Ishikawa (cell line): ENCODE results near the gene RASGRP4.

Experiments
- CEBPB ChIP-seq: IDR thresholded peaks from 2 replicates; pipeline ENCODE4 v1.6.1; 2012
- CREB1 ChIP-seq: IDR thresholded peaks from 2 replicates; pipeline ENCODE4 v1.6.1; 2012; ENCODE audit warnings: low read depth
- EGR1 ChIP-seq: IDR thresholded peaks from 2 replicates; pipeline ENCODE4 v1.6.1; 2012
- EP300 ChIP-seq: IDR thresholded peaks from 2 replicates; pipeline ENCODE4 v1.6.1; 2012; ENCODE audit warnings: borderline replicate concordance
- FOXM1 ChIP-seq: IDR thresholded peaks from 2 replicates; pipeline ENCODE4 v1.6.1; 2012; ENCODE audit warnings: low read depth, borderline replicate concordance
- MAX ChIP-seq: IDR thresholded peaks from 2 replicates; pipeline ENCODE4 v1.6.1; 2012
- NFIC ChIP-seq: IDR thresholded peaks from 2 replicates; pipeline ENCODE4 v1.6.1; 2012
- RAD21 ChIP-seq: IDR thresholded peaks from 2 replicates; pipeline ENCODE4 v1.6.1; 2012; ENCODE audit warnings: low read depth
- TAF1 ChIP-seq: IDR thresholded peaks from 2 replicates; pipeline ENCODE4 v1.6.1; 2012; ENCODE audit warnings: low read depth, mild to moderate bottlenecking
- TCF12 ChIP-seq: IDR thresholded peaks from 2 replicates; pipeline ENCODE4 v1.6.1; 2012; ENCODE audit warnings: low read depth
- TEAD4 ChIP-seq: IDR thresholded peaks from 2 replicates; pipeline ENCODE4 v1.6.1; 2012
- USF1 ChIP-seq: IDR thresholded peaks from 2 replicates; pipeline ENCODE4 v1.6.1; 2012
- YY1 ChIP-seq: IDR thresholded peaks from 2 replicates; pipeline ENCODE4 v1.6.1; 2012; ENCODE audit warnings: low read depth
- ZBTB7A ChIP-seq: IDR thresholded peaks from 2 replicates; pipeline ENCODE4 v1.6.1; 2012; ENCODE audit warnings: low read depth
- TF ChIP-seq, protein P1 (sequence below): IDR thresholded peaks from 2 replicates; pipeline ENCODE4 v1.6.1; 2012; ENCODE audit warnings: low read depth, mild to moderate bottlenecking

The RASGRP4 gene

DNA sequence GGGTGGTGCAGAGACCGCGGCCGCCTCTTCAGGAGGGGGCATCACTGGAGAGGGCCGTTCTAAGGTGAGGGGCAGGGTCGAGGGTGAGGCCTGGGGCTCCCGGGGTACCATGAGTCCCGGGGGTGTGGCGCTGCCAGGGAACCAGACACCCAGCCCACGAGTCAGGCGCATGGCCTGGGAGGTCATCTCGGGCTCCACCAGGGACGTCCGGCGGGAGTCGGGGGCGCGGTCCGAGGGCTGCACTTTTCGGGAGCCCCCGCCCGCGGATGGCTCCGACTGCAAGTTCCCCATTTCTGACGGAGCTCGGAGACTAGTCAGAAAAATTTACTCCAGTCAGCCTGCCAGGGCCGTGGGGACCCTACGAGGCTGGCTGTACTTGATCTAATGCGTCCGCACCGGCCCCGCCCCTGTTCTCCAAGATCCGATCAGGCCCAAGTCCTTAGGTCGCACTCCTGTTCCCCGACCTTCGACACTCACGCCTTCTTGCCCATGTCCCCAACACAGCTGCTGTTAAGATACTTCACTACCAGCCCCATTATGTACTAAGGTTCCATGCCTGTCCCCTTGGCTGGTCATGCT is 39.0 kb downstream of the RASGRP4 start:
- no peak for TF ChIP-seq TCF12
- no peak for TF ChIP-seq NFIC
- no peak for TF ChIP-seq USF1
- no peak for TF ChIP-seq CREB1
- TF ChIP-seq, protein P1, sequence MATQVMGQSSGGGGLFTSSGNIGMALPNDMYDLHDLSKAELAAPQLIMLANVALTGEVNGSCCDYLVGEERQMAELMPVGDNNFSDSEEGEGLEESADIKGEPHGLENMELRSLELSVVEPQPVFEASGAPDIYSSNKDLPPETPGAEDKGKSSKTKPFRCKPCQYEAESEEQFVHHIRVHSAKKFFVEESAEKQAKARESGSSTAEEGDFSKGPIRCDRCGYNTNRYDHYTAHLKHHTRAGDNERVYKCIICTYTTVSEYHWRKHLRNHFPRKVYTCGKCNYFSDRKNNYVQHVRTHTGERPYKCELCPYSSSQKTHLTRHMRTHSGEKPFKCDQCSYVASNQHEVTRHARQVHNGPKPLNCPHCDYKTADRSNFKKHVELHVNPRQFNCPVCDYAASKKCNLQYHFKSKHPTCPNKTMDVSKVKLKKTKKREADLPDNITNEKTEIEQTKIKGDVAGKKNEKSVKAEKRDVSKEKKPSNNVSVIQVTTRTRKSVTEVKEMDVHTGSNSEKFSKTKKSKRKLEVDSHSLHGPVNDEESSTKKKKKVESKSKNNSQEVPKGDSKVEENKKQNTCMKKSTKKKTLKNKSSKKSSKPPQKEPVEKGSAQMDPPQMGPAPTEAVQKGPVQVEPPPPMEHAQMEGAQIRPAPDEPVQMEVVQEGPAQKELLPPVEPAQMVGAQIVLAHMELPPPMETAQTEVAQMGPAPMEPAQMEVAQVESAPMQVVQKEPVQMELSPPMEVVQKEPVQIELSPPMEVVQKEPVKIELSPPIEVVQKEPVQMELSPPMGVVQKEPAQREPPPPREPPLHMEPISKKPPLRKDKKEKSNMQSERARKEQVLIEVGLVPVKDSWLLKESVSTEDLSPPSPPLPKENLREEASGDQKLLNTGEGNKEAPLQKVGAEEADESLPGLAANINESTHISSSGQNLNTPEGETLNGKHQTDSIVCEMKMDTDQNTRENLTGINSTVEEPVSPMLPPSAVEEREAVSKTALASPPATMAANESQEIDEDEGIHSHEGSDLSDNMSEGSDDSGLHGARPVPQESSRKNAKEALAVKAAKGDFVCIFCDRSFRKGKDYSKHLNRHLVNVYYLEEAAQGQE = no peak
- no peak for TF ChIP-seq EGR1
- TF ChIP-seq TEAD4 = no peak
- TF ChIP-seq TAF1 = no peak
- TF ChIP-seq RAD21 = no peak
- TF ChIP-seq EP300 = no peak; the same call in 1 of the 2 replicates
- no peak for TF ChIP-seq CEBPB

- TF ChIP-seq TCF12 (no peak), ZBTB7A (no peak), EP300 (no peak)
Observed at GRCh38 chr19:38386300-38386970, 39.6 kb downstream of the RASGRP4 start.

DNA sequence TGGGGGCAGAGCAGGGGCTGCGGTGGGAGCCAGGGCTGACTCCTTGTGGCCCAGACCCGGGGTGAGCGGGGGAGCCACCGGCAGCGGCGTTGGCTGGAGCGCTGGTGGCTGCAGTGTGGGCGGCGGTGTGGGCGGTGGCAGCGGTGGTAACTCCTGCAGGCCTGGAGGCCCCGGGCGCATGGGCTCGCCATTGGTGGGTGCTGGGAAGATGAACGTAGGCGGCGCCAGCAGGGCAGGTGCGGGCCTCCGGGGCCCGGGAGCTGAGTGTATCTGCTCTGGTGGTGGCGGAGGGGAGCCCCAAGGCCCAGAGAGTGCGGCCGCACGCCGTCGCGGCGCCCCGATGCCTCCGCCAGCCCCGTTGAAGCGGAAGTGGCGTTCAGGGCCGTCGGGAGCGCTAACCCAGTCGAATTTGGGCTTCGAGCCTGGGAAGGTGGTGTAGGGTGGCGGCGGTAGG is 40.2 kb downstream of the RASGRP4 start:
- TF ChIP-seq YY1 (no peak), RAD21 (no peak), TEAD4 (no peak), ZBTB7A (no peak), MAX (no peak), NFIC (no peak), FOXM1 (no peak), EGR1 (no peak), CREB1 (no peak), TCF12 (no peak), USF1 (no peak), TAF1 (no peak), CEBPB (no peak), EP300 (no peak)
- TF ChIP-seq, protein P1 = no peak

GRCh38 chr19:38385057-38385803 is 40.8 kb downstream of the RASGRP4 start:
- TF ChIP-seq CREB1 = no peak
- no peak for TF ChIP-seq TAF1
- TF ChIP-seq NFIC = no peak
- no peak for TF ChIP-seq FOXM1
- TF ChIP-seq MAX = no peak
- TF ChIP-seq RAD21 = no peak
- TF ChIP-seq, protein P1 = no peak
